ENCODE data around the gene SRF. TPM values are rescaled to one million over a fixed set of nuclear protein-coding genes. Genes with fewer than 3 reads are reported as not detected.

Gene SRF
- total RNA-seq, 1 donor from 2014 or later: 31.3 TPM

GRCh38 chr6:43142101-43142500, 29.0 kb upstream of the SRF start:
- H3K27ac Mint-ChIP-seq (ENCODE audit: unreplicated experiment): no peak overlapping the region
- H3K4me3 Mint-ChIP-seq (ENCODE audit: unreplicated experiment): no peak overlapping the region
- H3K27me3 Mint-ChIP-seq (ENCODE audit: unreplicated experiment): peaks cover 5% of the 10 kb centered on the region
- DNase-seq (ENCODE audit: low spot score): no peak
- H3K9me3 Mint-ChIP-seq (ENCODE audit: unreplicated experiment): no peaks in the 10 kb centered on the region
- no peak for TF ChIP-seq CTCF (IDR thresholded peaks at IDR 0.05; ENCODE audit: unreplicated experiment)
- H3K36me3 Mint-ChIP-seq (ENCODE audit: low read depth, unreplicated experiment): peaks cover 26% of the 10 kb centered on the region
- H3K4me1 Mint-ChIP-seq (ENCODE audit: unreplicated experiment): peaks cover 8% of the 10 kb centered on the region

DNA sequence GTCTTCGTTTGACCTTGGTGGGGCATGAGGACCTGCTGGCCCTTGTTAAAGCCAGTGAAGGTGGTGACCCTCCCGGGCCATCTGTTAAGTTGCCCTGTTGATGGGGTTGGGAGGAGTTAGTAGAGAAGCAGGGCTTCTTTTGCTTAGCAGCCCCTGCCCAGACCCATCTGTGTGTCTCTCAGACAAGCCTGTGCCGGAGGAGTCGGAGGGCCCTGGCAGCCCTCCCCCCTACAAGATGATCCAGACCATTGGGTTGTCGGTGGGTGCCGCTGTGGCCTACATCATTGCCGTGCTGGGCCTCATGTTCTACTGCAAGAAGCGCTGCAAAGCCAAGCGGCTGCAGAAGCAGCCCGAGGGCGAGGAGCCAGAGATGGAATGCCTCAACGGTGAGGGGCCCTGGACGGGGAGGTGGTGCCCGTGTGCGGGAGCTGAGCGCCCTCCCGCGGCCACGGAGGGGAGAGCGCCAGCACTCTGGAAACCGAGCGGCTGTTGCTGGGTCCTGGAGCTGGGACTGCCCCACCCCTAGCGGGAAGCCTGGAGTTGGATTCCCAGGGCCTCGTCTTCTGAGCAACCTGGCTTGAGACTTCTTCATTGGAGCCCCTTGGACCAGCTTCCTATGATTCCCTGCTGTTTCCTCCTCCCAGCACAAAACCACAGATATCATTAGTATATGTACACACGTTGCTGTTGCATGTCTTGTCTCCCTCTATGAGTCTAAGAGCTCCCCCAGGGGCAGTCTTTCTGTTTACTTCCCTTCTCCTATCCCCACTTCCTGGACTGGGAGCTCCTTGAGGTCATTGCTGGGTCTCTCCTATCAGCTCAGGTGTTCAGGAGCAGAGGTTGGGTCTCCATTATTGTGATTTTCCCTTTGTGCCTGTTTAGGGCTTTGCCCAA, 27.6 kb upstream of the SRF start:
- DNase-seq (ENCODE audit: low spot score): peak; percentile 95
- Mint-ChIP-seq H3K27me3 (ENCODE audit: unreplicated experiment) (peaks cover 5% of the 10 kb centered on the region), H3K9me3 (ENCODE audit: unreplicated experiment) (no peaks in the 10 kb centered on the region), H3K27ac (ENCODE audit: unreplicated experiment) (peak overlapping the region; percentile 63), H3K36me3 (ENCODE audit: low read depth, unreplicated experiment) (peaks cover 26% of the 10 kb centered on the region), H3K4me1 (ENCODE audit: unreplicated experiment) (peaks cover 8% of the 10 kb centered on the region), H3K4me3 (ENCODE audit: unreplicated experiment) (peak overlapping the region; percentile 70)
- peak; percentile 88 for TF ChIP-seq CTCF (IDR thresholded peaks at IDR 0.05; ENCODE audit: unreplicated experiment)

DNA sequence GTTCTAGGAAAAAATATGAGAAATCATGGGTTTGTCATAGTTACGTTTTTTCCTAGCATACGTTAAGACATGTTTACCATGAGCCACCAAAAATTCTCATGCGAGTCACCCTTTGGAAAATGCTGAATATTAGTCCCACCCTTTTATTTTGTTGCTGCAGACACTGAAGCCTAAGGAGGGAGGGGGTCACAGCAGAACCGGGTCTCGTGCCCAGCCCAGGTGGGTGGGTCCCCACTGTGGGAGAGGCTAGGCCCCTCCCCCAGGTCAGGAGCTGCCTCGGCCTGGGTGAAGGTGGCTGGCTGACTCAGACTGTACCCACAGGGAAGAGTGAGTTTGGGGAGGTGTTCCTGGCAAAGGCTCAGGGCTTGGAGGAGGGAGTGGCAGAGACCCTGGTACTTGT, 26.2 kb upstream of the SRF start:
- H3K4me1 Mint-ChIP-seq (ENCODE audit: unreplicated experiment): peaks cover 8% of the 10 kb centered on the region
- no peak for TF ChIP-seq CTCF (IDR thresholded peaks at IDR 0.05; ENCODE audit: unreplicated experiment)

DNA sequence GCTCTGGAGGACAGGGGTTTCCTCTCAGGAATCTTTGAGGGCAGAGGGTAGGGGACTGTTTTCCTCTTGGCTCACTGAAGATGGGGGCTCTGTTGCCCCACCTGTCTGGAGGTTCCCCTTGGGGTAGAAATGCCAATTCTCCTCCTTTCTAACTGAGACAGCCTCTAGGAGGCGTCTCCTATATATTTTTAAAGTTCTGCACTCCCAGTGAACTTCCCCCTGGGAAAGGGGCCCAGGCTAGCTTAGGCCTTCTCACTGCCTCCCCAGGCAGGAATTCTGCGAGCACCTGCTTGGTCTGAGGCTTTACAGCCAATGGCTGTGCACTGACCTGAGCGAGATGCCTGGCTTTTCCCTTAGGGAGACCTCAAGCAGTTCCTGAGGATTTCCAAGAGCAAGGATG, 24.8 kb upstream of the SRF start:
- peaks cover 6% of the 10 kb centered on the region for H3K4me1 Mint-ChIP-seq (ENCODE audit: unreplicated experiment)

More for the DNA sequence above, 26.2 kb upstream of the SRF start:
- Mint-ChIP-seq H3K4me3 (ENCODE audit: unreplicated experiment) (no peak overlapping the region), H3K27me3 (ENCODE audit: unreplicated experiment) (peaks cover 5% of the 10 kb centered on the region), H3K36me3 (ENCODE audit: low read depth, unreplicated experiment) (peaks cover 24% of the 10 kb centered on the region), H3K27ac (ENCODE audit: unreplicated experiment) (no peak overlapping the region), H3K9me3 (ENCODE audit: unreplicated experiment) (no peaks in the 10 kb centered on the region)
- no peak for DNase-seq (ENCODE audit: low spot score)

More for the DNA sequence above, 24.8 kb upstream of the SRF start:
- TF ChIP-seq CTCF (IDR thresholded peaks at IDR 0.05; ENCODE audit: unreplicated experiment): no peak
- peaks cover 3% of the 10 kb centered on the region for H3K27me3 Mint-ChIP-seq (ENCODE audit: unreplicated experiment)
- no peak for DNase-seq (ENCODE audit: low spot score)
- no peak overlapping the region for H3K27ac Mint-ChIP-seq (ENCODE audit: unreplicated experiment)
- H3K9me3 Mint-ChIP-seq (ENCODE audit: unreplicated experiment): no peaks in the 10 kb centered on the region
- H3K36me3 Mint-ChIP-seq (ENCODE audit: low read depth, unreplicated experiment): peaks cover 25% of the 10 kb centered on the region
- peak overlapping the region; percentile 31 for H3K4me3 Mint-ChIP-seq (ENCODE audit: unreplicated experiment)

Measured in endothelial cell (in vitro differentiated cells).